Measurements from ENCODE around the gene COL21A1.

DNA sequence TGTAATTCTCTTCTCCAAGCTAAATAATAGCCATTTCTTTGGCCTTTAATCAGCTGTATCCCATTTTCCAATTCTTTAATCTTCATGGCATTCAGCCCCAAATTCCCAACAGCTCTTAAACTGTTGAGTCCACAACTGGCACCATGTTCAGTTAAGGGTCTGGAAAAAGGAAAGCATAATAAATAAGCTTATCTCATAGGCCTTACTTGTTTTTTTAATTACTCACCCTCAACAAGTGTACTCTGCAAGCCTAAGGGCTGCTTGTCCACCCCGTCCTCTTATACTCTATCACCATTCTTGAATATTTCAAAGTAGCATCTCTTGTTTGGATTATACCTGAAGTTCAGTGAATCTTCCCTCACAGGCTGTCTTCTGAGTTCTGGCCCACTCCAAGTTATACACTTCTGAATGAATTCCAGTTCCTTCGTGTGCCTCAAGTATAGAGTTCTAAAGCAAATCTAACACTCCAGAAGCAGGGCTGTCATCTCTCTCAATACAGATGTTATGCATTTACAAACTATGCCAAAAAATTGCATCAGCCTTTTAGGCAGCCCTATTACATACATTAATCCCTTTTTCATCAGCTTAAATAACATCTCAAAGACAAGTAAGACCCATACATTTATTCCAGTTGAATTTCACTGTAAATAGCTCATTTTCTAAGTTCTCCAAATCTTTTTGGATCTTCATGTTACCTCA lies 98.7 kb downstream of the COL21A1 start:
- TF ChIP-seq, protein P1, sequence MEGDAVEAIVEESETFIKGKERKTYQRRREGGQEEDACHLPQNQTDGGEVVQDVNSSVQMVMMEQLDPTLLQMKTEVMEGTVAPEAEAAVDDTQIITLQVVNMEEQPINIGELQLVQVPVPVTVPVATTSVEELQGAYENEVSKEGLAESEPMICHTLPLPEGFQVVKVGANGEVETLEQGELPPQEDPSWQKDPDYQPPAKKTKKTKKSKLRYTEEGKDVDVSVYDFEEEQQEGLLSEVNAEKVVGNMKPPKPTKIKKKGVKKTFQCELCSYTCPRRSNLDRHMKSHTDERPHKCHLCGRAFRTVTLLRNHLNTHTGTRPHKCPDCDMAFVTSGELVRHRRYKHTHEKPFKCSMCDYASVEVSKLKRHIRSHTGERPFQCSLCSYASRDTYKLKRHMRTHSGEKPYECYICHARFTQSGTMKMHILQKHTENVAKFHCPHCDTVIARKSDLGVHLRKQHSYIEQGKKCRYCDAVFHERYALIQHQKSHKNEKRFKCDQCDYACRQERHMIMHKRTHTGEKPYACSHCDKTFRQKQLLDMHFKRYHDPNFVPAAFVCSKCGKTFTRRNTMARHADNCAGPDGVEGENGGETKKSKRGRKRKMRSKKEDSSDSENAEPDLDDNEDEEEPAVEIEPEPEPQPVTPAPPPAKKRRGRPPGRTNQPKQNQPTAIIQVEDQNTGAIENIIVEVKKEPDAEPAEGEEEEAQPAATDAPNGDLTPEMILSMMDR (IDR thresholded peaks at IDR 0.05), result no peak
- TF ChIP-seq POLR2A (IDR thresholded peaks at IDR 0.05), result no peak
